Measurements from ENCODE around the gene TIMM23.
"Not testable (repeated sequence)": the region's sequence is repeated elsewhere in the genome, so short reads cannot be mapped to it uniquely, and the experiment has no call there.

Gene TIMM23

DNA sequence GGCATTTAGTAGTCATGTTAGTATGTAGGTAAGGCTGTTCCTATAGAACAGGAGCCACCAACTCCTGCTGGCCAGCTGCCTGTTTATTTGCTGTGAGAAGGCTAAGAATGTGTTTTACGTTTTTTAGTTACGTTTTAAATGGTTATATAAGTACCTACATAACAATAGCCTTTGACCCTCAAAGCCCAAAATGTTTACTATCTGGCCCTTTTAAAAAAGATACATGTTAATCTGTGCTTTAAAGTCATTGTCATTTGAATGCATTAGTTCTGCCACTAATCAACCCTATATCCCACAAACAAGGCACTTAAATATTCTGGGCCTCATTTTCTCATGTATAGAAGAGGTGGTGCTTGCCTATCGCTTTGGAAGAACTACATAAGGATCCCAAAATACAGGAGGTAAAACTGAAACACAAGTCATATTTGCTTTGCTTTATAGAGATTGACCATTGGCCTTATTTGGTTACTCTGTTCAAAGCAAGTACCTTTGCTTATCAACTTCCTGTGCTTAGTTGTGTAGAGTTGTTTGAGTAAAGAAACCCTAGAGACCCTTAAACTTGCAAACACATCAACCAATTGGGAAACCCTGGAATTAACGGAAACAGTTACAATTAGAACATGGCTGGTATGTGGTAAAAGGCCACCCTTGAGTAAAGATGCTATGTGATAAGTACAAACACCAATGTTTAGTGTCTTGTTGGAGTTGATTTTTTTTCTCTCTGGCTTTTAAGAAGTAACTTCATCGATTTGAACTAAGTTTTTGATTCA lies 25.9 kb downstream of the TIMM23 start:
- no peak for DNase-seq

DNA sequence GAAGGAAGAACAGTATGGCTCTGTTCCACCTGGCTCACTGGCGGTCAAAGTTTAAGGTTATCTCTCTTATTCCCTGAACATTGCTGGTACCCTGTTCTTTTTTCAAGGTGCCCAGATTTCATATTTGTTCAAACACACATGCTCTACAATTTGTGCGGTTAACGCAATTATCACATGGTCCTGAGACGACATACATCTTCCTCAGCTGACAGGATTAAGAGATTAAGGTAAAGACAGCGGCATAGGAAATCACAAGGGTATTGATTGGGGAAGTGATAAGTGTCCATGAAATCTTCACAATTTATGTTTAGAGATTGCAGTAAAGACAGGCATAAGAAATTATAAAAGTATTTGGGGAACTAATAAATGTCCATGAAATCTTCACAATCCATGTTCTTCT lies 27.7 kb downstream of the TIMM23 start:
- DNase-seq: not testable (repeated sequence)

GRCh38 chr10:46000538-46000937 lies 28.2 kb downstream of the TIMM23 start:
- DNase-seq: no peak

GRCh38 chr10:46001187-46001756 lies 29.0 kb downstream of the TIMM23 start:
- DNase-seq: no peak

DNA sequence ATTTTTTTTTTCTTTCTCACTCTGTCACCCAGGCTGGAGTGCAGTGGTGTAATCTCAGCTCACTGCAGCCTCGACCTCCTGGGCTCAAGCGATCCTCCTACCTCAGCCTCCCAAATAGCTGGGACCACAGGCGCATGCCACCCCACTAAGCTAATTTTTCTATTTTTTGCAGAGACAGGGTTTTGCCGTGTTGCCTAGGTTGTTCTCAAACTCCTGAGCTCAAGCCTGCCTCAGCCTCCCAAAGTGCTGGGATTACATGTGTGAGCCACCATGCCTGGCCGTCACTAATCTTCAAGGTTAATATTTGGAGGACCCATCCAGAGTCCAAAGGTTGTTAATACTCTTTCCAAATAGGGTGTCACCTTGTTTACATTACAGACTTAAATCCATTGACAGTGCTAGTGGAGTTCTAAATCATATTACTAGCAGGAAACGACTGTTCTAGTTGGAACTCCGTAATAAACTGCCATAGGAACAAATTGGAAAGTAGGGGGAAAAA lies 29.9 kb downstream of the TIMM23 start:
- DNase-seq: not testable (repeated sequence)

GRCh38 chr10:46002916-46003693 lies 30.8 kb downstream of the TIMM23 start:
- no peak for DNase-seq

GRCh38 chr10:46004963-46005362 lies 32.7 kb downstream of the TIMM23 start:
- DNase-seq: no peak

GRCh38 chr10:46005383-46005782 lies 33.1 kb downstream of the TIMM23 start:
- no peak for DNase-seq

DNA sequence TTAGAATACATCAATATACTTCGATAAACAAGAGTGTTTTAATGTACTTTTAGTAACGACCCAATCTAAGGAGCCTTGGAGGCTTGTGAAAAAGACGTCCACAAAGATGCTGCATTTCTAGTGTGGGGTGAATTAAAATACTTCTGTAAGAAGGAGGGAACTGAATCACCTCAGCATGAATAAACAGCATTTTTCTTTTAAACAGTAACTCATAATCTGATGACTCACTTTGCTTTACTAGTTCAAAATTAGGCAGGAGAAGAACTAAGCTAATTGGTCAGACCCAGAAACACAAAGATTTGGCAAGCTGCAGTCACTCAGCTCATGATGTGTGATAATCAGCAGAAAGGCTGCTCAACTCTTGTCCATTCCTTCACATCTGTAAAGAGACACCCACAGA lies 33.9 kb downstream of the TIMM23 start:
- DNase-seq: no peak

DNA sequence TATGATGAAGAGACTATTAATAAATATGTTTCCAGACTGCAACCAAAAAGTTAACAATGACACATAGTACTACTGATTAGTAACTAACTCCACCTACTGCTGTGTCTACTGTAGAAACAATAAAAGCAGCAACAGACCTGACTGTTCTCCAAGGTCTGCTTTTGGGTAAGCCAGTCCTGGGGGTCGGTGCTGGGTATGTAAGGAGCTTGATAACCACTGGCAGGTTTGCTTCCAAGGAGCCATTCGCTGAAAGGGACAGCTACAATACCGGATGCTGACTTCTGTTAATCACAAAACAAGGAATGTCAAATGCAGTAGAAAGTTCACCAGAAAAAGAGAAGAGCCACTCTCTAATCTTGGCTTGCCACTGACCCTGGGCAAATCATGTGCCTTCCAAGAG lies 40.5 kb downstream of the TIMM23 start:
- DNase-seq: no peak

DNA sequence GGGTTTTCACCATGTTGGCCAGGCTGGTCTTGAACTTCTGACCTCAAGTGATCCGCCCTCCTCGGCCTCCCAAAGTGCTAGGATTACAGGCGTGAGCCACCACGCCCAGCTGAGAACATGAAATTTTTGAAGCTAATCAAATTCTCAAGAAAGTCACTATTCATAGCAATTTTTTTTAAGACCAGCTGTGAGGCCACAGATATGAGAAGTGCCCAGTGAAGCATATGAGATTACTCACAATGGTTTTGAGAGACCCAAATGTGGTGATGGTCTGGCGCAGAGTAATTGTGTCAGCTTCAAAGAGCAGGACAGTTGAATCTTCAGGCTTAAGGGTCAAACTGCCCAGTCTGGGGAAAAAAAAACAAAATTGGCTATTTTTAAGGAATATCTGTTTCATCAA lies 41.9 kb downstream of the TIMM23 start:
- DNase-seq: no peak

- DNase-seq: no peak
These were observed 42.6 kb downstream of the TIMM23 start for GRCh38 chr10:46014683-46015405.

GRCh38 chr10:46016190-46016589 lies 43.9 kb downstream of the TIMM23 start:
- no peak for DNase-seq

DNA sequence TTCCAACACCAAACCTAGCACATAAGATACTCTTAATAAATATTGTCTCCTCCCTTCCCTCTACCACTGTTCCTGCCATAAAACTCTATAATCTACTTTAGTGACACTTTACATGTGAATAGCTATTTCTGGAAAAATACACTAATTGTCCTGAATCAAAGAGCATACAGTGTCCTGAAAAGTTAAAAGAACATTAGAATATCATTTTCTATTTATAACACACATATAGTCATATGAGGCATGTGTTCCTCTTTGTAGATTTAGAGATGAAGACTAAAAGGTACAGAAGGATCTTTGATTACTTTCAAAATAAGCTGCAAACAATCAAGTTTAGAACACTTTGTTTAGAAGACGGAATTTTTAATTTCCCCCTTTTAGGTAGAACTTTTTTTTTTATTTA lies 44.5 kb downstream of the TIMM23 start:
- DNase-seq: no peak

GRCh38 chr10:46017733-46018132 lies 45.4 kb downstream of the TIMM23 start:
- DNase-seq: no peak

- no peak for DNase-seq
These were observed 46.3 kb downstream of the TIMM23 start for GRCh38 chr10:46018453-46019176.

DNA sequence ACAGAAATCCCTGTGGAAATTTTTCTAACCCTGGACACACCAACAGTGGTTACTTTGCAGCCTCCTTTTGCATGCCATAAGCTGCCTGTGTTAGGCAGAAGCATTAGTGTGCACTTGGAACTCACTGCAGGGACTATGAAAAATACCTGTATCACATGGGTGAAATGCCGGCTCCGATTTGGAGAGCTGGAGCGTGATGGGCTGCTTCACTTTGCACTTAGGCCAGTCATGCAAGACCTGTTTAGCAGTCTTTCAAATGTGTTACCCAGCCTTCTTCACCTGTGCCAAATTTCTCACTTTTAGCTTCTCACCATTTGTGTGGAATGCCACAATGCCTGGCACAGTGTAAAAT lies 46.9 kb downstream of the TIMM23 start:
- no peak for DNase-seq

GRCh38 chr10:46019569-46020343 lies 47.5 kb downstream of the TIMM23 start:
- peak; percentile 21 to 49 for DNase-seq

DNA sequence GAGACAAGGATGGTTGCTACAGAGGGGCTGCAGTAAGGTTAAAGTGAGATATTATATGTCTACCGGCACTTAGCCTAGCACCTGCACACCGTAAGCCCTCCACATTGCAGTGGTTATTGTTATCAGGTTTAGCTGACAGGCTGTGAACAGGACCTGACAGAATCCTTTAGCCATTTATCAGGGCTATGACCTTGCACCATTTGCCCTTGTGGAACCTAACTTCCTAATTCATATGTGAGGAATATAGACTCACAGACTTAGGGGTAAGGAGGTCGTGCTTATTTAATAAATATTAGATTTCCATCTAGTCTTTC lies 48.0 kb downstream of the TIMM23 start:
- DNase-seq: no peak

- DNase-seq: peak; percentile 83 to 87
These were observed 50.9 kb downstream of the TIMM23 start for GRCh38 chr10:46022978-46023702.

DNA sequence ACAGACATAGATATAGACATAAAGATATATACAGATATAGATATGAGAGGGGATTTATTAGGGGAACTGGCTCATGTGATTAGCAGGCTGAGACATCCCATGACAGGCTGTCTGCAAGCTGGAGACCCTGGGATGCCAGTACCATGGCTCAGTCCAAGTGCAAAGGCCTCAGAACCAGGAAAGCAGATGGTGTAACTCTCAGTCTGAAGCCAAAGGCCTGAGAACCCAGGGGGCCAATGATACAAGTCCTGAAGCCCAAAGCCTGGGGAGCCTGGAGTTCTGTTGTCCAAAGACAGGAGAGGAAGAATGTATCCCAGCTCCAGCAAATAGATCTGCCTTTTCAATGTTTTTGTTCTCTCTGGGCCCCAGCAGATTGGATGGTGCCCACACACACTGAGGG lies 52.7 kb downstream of the TIMM23 start:
- DNase-seq: no peak
